Stomach (tissue), 4 donors: ENCODE data around the gene TNS1.

ENCODE experiments used
- EP300 ChIP-seq: sonication (generic); formaldehyde crosslinking; IDR thresholded peaks from one replicate; pipeline ENCODE4 v1.6.1; 2017; ENCODE audit warnings: antibody characterized with exemption
- POLR2A ChIP-seq, 4 donors: fragments of 450-650 bp; IDR thresholded peaks; one replicate each; pipeline ENCODE4 v1.6.1; 2016; ENCODE audit warnings: antibody characterized with exemption in 4 of 4, control low read depth in 2 of 4, mild to moderate bottlenecking in 1 of 4, moderate library complexity in 1 of 4
- POLR2AphosphoS5 ChIP-seq, 3 donors: sonication (generic); formaldehyde crosslinking; IDR thresholded peaks; one replicate each; pipeline ENCODE4 v1.6.1; 2016; ENCODE audit warnings: antibody characterized with exemption in 3 of 3
- TF ChIP-seq, protein P1 (sequence below), 7 experiments: fragments of 450-650 bp in 4 of 7; fragments of 200-600 bp in 3 of 7; sonication (generic) in 3 of 7; IDR thresholded peaks; one replicate each; pipeline ENCODE4 v1.5.1; 2016 to 2019; ENCODE audit warnings: antibody characterized with exemption in 7 of 7, control low read depth in 2 of 7, mild to moderate bottlenecking in 1 of 7

DNA sequence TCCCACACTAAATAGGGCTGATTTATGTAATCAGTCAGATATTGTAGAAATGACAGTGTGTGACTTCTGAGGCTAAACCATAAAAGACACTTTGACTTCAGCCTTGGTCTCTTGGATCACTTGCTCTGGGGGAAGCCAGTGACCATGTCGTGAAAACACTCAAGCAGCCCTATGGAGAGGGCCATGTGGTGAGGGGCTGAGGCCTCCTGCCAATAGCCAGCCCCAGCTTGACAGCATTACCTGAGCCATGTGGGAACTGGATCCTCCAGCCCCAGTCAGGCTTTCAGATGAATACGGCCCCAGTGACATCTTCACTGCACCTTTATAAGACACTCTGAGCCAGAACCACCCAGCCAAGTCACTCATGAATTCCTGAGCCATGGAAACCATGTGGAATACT is 20.8 kb downstream of the TNS1 start:
- TF ChIP-seq, protein P1, sequence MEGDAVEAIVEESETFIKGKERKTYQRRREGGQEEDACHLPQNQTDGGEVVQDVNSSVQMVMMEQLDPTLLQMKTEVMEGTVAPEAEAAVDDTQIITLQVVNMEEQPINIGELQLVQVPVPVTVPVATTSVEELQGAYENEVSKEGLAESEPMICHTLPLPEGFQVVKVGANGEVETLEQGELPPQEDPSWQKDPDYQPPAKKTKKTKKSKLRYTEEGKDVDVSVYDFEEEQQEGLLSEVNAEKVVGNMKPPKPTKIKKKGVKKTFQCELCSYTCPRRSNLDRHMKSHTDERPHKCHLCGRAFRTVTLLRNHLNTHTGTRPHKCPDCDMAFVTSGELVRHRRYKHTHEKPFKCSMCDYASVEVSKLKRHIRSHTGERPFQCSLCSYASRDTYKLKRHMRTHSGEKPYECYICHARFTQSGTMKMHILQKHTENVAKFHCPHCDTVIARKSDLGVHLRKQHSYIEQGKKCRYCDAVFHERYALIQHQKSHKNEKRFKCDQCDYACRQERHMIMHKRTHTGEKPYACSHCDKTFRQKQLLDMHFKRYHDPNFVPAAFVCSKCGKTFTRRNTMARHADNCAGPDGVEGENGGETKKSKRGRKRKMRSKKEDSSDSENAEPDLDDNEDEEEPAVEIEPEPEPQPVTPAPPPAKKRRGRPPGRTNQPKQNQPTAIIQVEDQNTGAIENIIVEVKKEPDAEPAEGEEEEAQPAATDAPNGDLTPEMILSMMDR (IDR thresholded peaks at IDR 0.05), result no peak
- TF ChIP-seq POLR2A (IDR thresholded peaks at IDR 0.05) (no peak), POLR2AphosphoS5 (IDR thresholded peaks at IDR 0.05) (no peak), EP300 (no peak)
